ENCODE results near the gene ARHGAP8. TPM values are rescaled to one million over a fixed set of nuclear protein-coding genes. Genes with fewer than 3 reads are reported as not detected.

ARHGAP8 gene
- 0.03 TPM in 1 of 2 replicates, not detected in the other for total RNA-seq

DNA sequence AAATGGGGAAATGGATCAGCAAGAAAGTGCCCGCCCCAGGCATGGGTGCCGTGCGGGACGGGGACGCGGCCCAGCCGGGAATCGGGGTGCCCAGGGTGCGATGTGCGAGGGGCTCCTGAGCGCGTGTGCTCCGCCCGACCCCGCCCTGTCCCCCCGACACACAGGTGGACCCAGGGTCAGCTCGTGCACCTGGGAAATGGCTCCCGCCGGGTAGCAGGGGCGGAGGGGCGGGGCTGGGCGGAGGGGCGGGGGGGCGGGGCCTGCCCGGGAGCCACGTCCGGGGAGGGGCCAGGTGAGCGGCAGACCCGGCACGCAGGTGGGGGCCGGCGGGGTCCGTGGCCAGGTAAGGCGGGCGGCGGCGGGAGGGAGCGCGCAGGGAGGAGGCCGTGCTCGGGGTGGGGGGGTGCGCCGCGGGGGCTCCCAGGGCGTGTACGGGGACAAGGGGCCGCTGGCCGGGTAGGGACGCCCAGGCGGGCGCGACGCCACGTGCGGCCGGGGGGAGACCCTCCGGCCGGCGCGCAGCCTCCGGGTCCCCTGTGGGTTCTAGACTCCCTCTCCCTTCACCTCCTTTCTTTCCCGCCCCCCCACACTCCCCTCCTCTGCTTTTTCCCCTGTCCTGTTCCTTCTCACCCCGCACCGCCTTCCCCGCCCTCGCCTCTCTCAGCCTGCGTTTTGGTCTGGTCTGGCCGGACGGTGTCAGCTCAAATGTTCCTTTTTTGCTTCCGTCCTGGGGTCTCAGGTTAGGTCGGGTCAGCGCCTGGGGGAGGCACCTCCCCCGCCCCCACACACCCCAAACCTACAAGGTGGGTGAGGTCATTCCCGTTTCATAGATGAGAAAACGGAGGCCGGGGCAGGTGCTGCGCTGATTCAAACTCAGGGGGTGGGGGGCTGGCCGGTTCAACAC lies at the start of gene ARHGAP8:
TSS of gene ARHGAP8 (plus strand) at position 291 of the 904 bp plus-strand sequence. CDS start 33,953 bp downstream, outside the sequence.

Other genes starting within 250 kb of the ARHGAP8 start
- 1.8 and 2.3 TPM in 2 replicates for gene PRR5, start 50.4 kb upstream of the ARHGAP8 start, total RNA-seq